ENCODE results near the gene ERICH4. TPM values are rescaled to one million over a fixed set of nuclear protein-coding genes. Genes with fewer than 3 reads are reported as not detected.
A peak's percentile ranks its signal among the peaks of the same experiment; 100 is the strongest.

Gene ERICH4
- total and polyA plus RNA-seq, 9 of the 15 experiments (the other 6 are each of a cell fraction or from before 2014, with no cell fraction given) = not detected

DNA sequence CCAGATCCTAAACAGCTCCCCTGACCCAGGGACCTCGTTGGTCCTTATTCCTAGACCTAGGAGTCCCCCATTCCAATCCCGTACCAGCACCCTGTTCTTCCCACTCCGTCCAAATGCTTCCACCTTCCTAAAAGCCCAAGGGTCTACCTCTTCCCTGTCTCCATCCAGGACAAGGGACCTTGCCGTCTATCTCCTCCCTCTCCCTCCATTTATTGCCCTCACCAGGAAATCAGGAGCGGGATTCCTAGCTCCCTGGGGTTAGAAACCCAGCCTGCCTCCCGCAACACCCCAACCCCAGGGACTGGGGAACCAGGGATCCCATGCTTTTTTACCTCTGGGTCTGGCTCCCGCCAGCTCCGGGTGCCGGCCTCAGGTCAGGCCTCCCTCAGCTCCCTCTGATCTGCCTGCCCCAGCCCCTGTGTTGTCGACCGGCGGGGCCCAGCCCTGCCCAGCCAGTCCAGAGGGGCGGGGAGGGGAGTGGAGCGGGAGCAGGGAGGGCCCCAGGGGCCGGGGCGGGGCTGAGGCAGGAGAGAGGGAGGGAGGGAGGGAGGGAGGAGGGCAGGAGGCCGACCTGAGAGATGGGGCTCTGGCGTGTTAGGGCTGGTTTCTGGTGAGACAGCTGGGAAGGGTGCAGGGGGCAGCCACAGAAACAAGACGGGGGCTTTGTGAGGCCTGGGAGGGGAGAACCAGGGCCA, 15.9 kb upstream of the ERICH4 start, which contains the start of gene B3GNT8 (continued):
- TF ChIP-seq, protein P1, sequence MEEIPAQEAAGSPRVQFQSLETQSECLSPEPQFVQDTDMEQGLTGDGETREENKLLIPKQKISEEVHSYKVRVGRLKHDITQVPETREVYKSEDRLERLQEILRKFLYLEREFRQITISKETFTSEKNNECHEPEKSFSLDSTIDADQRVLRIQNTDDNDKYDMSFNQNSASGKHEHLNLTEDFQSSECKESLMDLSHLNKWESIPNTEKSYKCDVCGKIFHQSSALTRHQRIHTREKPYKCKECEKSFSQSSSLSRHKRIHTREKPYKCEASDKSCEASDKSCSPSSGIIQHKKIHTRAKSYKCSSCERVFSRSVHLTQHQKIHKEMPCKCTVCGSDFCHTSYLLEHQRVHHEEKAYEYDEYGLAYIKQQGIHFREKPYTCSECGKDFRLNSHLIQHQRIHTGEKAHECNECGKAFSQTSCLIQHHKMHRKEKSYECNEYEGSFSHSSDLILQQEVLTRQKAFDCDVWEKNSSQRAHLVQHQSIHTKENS (CRISPR knock-in tag; IDR thresholded peaks at IDR 0.05) = no peak
- TF ChIP-seq SIN3A (IDR thresholded peaks at IDR 0.05; ENCODE audit: borderline replicate concordance in 2 of 2, control insufficient read depth in 1 of 2, low read depth in 2 of 2, low read length in 2 of 2) (no peak), MYC (IDR thresholded peaks at IDR 0.05; ENCODE audit: low read depth, low read length) (no peak), MYC (CRISPR knock-in tag; IDR thresholded peaks at IDR 0.05; ENCODE audit: borderline replicate concordance, low read depth) (no peak), ZNF445 (CRISPR knock-in tag; IDR thresholded peaks at IDR 0.05; ENCODE audit: low read depth) (0 out of 2 replicates have a peak, but pooled peaks have one; percentile 17), DDX20 (tag; IDR thresholded peaks at IDR 0.05; ENCODE audit: low read depth) (no peak), ZNF165 (CRISPR knock-in tag; IDR thresholded peaks at IDR 0.05; ENCODE audit: borderline replicate concordance) (no peak), CHD1 (IDR thresholded peaks at IDR 0.05; ENCODE audit: low read length) (no peak), SMAD4 (CRISPR knock-in tag; conservative IDR thresholded peaks at IDR 0.05) (peak; percentile 29; the same call in 1 of the 2 replicates), BCOR (IDR thresholded peaks at IDR 0.05) (no peak), KDM5B (IDR thresholded peaks at IDR 0.05; ENCODE audit: insufficient replicate concordance, low read depth, low read length) (peak; percentile 50)
- TF ChIP-seq, protein P2, sequence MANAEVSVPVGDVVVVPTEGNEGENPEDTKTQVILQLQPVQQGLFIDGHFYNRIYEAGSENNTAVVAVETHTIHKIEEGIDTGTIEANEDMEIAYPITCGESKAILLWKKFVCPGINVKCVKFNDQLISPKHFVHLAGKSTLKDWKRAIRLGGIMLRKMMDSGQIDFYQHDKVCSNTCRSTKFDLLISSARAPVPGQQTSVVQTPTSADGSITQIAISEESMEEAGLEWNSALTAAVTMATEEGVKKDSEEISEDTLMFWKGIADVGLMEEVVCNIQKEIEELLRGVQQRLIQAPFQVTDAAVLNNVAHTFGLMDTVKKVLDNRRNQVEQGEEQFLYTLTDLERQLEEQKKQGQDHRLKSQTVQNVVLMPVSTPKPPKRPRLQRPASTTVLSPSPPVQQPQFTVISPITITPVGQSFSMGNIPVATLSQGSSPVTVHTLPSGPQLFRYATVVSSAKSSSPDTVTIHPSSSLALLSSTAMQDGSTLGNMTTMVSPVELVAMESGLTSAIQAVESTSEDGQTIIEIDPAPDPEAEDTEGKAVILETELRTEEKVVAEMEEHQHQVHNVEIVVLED (CRISPR knock-in tag; IDR thresholded peaks at IDR 0.05) = no peak
- TF ChIP-seq, protein P3, sequence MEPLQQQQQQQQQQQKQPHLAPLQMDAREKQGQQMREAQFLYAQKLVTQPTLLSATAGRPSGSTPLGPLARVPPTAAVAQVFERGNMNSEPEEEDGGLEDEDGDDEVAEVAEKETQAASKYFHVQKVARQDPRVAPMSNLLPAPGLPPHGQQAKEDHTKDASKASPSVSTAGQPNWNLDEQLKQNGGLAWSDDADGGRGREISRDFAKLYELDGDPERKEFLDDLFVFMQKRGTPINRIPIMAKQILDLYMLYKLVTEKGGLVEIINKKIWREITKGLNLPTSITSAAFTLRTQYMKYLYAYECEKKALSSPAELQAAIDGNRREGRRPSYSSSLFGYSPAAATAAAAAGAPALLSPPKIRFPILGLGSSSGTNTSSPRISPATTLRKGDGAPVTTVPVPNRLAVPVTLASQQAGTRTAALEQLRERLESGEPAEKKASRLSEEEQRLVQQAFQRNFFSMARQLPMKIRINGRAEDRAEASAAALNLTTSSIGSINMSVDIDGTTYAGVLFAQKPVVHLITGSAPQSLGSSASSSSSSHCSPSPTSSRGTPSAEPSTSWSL (CRISPR knock-in tag; IDR thresholded peaks at IDR 0.05; ENCODE audit: borderline replicate concordance) = 0 out of 2 replicates have a peak, but pooled peaks have one; percentile 25
- TF ChIP-seq, protein P4, sequence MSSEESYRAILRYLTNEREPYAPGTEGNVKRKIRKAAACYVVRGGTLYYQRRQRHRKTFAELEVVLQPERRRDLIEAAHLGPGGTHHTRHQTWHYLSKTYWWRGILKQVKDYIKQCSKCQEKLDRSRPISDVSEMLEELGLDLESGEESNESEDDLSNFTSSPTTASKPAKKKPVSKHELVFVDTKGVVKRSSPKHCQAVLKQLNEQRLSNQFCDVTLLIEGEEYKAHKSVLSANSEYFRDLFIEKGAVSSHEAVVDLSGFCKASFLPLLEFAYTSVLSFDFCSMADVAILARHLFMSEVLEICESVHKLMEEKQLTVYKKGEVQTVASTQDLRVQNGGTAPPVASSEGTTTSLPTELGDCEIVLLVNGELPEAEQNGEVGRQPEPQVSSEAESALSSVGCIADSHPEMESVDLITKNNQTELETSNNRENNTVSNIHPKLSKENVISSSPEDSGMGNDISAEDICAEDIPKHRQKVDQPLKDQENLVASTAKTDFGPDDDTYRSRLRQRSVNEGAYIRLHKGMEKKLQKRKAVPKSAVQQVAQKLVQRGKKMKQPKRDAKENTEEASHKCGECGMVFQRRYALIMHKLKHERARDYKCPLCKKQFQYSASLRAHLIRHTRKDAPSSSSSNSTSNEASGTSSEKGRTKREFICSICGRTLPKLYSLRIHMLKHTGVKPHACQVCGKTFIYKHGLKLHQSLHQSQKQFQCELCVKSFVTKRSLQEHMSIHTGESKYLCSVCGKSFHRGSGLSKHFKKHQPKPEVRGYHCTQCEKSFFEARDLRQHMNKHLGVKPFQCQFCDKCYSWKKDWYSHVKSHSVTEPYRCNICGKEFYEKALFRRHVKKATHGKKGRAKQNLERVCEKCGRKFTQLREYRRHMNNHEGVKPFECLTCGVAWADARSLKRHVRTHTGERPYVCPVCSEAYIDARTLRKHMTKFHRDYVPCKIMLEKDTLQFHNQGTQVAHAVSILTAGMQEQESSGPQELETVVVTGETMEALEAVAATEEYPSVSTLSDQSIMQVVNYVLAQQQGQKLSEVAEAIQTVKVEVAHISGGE (CRISPR knock-in tag; IDR thresholded peaks at IDR 0.05) = no peak
